Measurements from ENCODE around the gene SIGLEC9. TPM values are rescaled to one million over a fixed set of nuclear protein-coding genes. Genes with fewer than 3 reads are reported as not detected.

The SIGLEC9 gene
- total RNA-seq, 2 experiments from 2014 or later: 0.36 to 0.59 TPM

- ATAC-seq (ENCODE audit: poor library complexity): no peak
- H3K36me3 Mint-ChIP-seq (ENCODE audit: low read depth): peaks cover 66% of the 10 kb centered on the region
These were observed 24.1 kb upstream of the SIGLEC9 start for GRCh38 chr19:51100601-51101000.

GRCh38 chr19:51101171-51101865, 23.4 kb upstream of the SIGLEC9 start:
- Mint-ChIP-seq H3K4me3 (no peak overlapping the region), H3K4me1 (ENCODE audit: low read depth) (peaks cover 47% of the 10 kb centered on the region), H3K27ac (no peak overlapping the region), H3K27me3 (no peaks in the 10 kb centered on the region), H3K9me3 (no peaks in the 10 kb centered on the region), H3K36me3 (ENCODE audit: low read depth) (peaks cover 73% of the 10 kb centered on the region)
- ATAC-seq (ENCODE audit: poor library complexity) (no peak), DNase-seq (no peak)
- TF ChIP-seq CTCF (IDR thresholded peaks at IDR 0.05): no peak
- H3K27me3 ChIP-seq (ENCODE audit: control insufficient read depth in 1 of 2, insufficient read depth in 2 of 2, low read length in 2 of 2): no peaks in the 10 kb centered on the region
- intact Hi-C loops (cut with DNase I, micrococcal nuclease): loop anchor here in 1 of 2 experiments (10.0 kb wide), 2 partner anchors 603 to 1077 kb away; partner anchors contain the start of genes VRK3 and ZNF473
- no peak overlapping the region for H3K27ac ChIP-seq (ENCODE audit: low read depth in 1 of 2, low read length in 2 of 2)
- CTCF ChIA-PET: no interaction called here
- POLR2A ChIA-PET: no interaction called here
- H3K4me1 ChIP-seq (ENCODE audit: insufficient read depth, low read length): peaks cover 30% of the 10 kb centered on the region
- no peak overlapping the region for H3K4me3 ChIP-seq (ENCODE audit: low read length)
- no peaks in the 10 kb centered on the region for H3K9me3 ChIP-seq (ENCODE audit: control insufficient read depth in 1 of 2, insufficient read depth in 1 of 2, low read length in 2 of 2)
- H3K36me3 ChIP-seq (ENCODE audit: insufficient read depth, low read length): peaks cover 40% of the 10 kb centered on the region

More at GRCh38 chr19:51100601-51101000, 24.1 kb upstream of the SIGLEC9 start:
- ChIA-PET POLR2A (no interaction called here), CTCF (no interaction called here)
- no peak overlapping the region for H3K4me3 ChIP-seq (ENCODE audit: low read length)
- intact Hi-C loops (cut with DNase I, micrococcal nuclease): loop anchor here in 1 of 2 experiments (10.0 kb wide), 2 partner anchors 604 to 1076 kb away; partner anchors contain the start of genes VRK3 and ZNF473
- H3K9me3 Mint-ChIP-seq: no peaks in the 10 kb centered on the region
- no peaks in the 10 kb centered on the region for H3K27me3 Mint-ChIP-seq
- H3K4me3 Mint-ChIP-seq: no peak overlapping the region
- H3K4me1 Mint-ChIP-seq (ENCODE audit: low read depth): peaks cover 40% of the 10 kb centered on the region
- no peak for TF ChIP-seq CTCF (IDR thresholded peaks at IDR 0.05)
- no peaks in the 10 kb centered on the region for H3K27me3 ChIP-seq (ENCODE audit: control insufficient read depth in 1 of 2, insufficient read depth in 2 of 2, low read length in 2 of 2)
- H3K4me1 ChIP-seq (ENCODE audit: insufficient read depth, low read length): peaks cover 25% of the 10 kb centered on the region
- H3K27ac Mint-ChIP-seq: no peak overlapping the region
- no peak overlapping the region for H3K27ac ChIP-seq (ENCODE audit: low read depth in 1 of 2, low read length in 2 of 2)
- peaks cover 40% of the 10 kb centered on the region for H3K36me3 ChIP-seq (ENCODE audit: insufficient read depth, low read length)
- H3K9me3 ChIP-seq (ENCODE audit: control insufficient read depth in 1 of 2, insufficient read depth in 1 of 2, low read length in 2 of 2): no peaks in the 10 kb centered on the region
- no peak for DNase-seq

GRCh38 chr19:51102991-51103390, 21.7 kb upstream of the SIGLEC9 start:
- H3K27ac ChIP-seq (ENCODE audit: low read depth in 1 of 2, low read length in 2 of 2): no peak overlapping the region
- no peaks in the 10 kb centered on the region for H3K27me3 Mint-ChIP-seq
- no peaks in the 10 kb centered on the region for H3K27me3 ChIP-seq (ENCODE audit: control insufficient read depth in 1 of 2, insufficient read depth in 2 of 2, low read length in 2 of 2)
- peaks cover 57% of the 10 kb centered on the region for H3K36me3 Mint-ChIP-seq (ENCODE audit: low read depth)
- H3K9me3 ChIP-seq (ENCODE audit: control insufficient read depth in 1 of 2, insufficient read depth in 1 of 2, low read length in 2 of 2): no peaks in the 10 kb centered on the region
- ChIA-PET CTCF (no interaction called here), POLR2A (no interaction called here)
- intact Hi-C loops (cut with DNase I, micrococcal nuclease): loop anchor here in 1 of 2 experiments (10.0 kb wide), 2 partner anchors 602 to 1078 kb away; partner anchors contain the start of genes VRK3 and ZNF473
- H3K36me3 ChIP-seq (ENCODE audit: insufficient read depth, low read length): peaks cover 36% of the 10 kb centered on the region
- no peak overlapping the region for H3K4me3 Mint-ChIP-seq
- no peak overlapping the region for H3K4me3 ChIP-seq (ENCODE audit: low read length)
- H3K4me1 Mint-ChIP-seq (ENCODE audit: low read depth): peaks cover 49% of the 10 kb centered on the region
- H3K4me1 ChIP-seq (ENCODE audit: insufficient read depth, low read length): peaks cover 31% of the 10 kb centered on the region
- no peak for DNase-seq
- no peak overlapping the region for H3K27ac Mint-ChIP-seq
- ATAC-seq (ENCODE audit: poor library complexity): no peak
- TF ChIP-seq CTCF (IDR thresholded peaks at IDR 0.05): no peak
- H3K9me3 Mint-ChIP-seq: no peaks in the 10 kb centered on the region
